Gastroesophageal sphincter (tissue), 4 donors: Measurements from ENCODE around the gene CFHR5. TPM values are rescaled to one million over a fixed set of nuclear protein-coding genes. Genes with fewer than 3 reads are reported as not detected.

Experiments
- ATAC-seq: fragments of 150-250 bp; one replicate; pipeline ENCODE4 v1.9.1; 2016; ENCODE audit warnings: mild to moderate bottlenecking, moderate library complexity
- H3K27ac ChIP-seq, 4 donors: fragments of 200-600 bp; sonication (generic) in 3 of 4; 1 replicate in 3 of 4; 2 replicates in 1 of 4; pipeline ENCODE4 v1.5.1; 2016 to 2019
- H3K27me3 ChIP-seq: fragments of 200-600 bp; sonication (generic); one replicate; pipeline ENCODE4 v1.5.1; 2019
- H3K36me3 ChIP-seq, 2 donors: fragments of 200-600 bp; sonication (generic); one replicate each; pipeline ENCODE4 v1.5.1; 2019; ENCODE audit warnings: control low read depth in 1 of 2
- H3K4me1 ChIP-seq, 3 donors: fragments of 200-600 bp; sonication (generic); 1 replicate in 2 of 3; 2 replicates in 1 of 3; pipeline ENCODE4 v1.5.1; 2016 to 2019; ENCODE audit warnings: control low read depth in 2 of 3
- H3K4me3 ChIP-seq, 2 donors: fragments of 200-600 bp; sonication (generic); one replicate each; pipeline ENCODE4 v1.5.1; 2019; ENCODE audit warnings: mild to moderate bottlenecking in 1 of 2, moderate library complexity in 1 of 2
- H3K9me3 ChIP-seq, 3 donors: fragments of 200-600 bp; sonication (generic); one replicate each; pipeline ENCODE4 v1.5.1; 2017 to 2019; ENCODE audit warnings: control low read depth in 2 of 3
- CTCF ChIP-seq, 4 experiments: fragments of 200-600 bp in 2 of 4; fragments of 450-650 bp in 2 of 4; sonication (generic) in 1 of 4; IDR thresholded peaks; one replicate each; pipeline ENCODE4 v1.5.1; 2017 to 2019; ENCODE audit warnings: antibody characterized with exemption in 4 of 4, mild to moderate bottlenecking in 2 of 4, moderate library complexity in 2 of 4
- EP300 ChIP-seq: sonication (generic); formaldehyde crosslinking; IDR thresholded peaks from one replicate; pipeline ENCODE4 v1.6.1; 2017; ENCODE audit warnings: antibody characterized with exemption, mild to moderate bottlenecking
- POLR2A ChIP-seq, 2 donors: fragments of 450-650 bp; IDR thresholded peaks; one replicate each; pipeline ENCODE4 v1.6.1; 2017; ENCODE audit warnings: antibody characterized with exemption in 2 of 2, mild to moderate bottlenecking in 2 of 2, moderate library complexity in 1 of 2
- POLR2AphosphoS5 ChIP-seq: sonication (generic); formaldehyde crosslinking; IDR thresholded peaks from one replicate; pipeline ENCODE4 v1.6.1; 2017; ENCODE audit warnings: antibody characterized with exemption
- WGBS, 2 donors: methylation state at CpG; one replicate each; pipeline ENCODE4 v1.1.5; 2018; ENCODE audit warnings: low coverage in 1 of 2; 5-methylcytosine and 5-hydroxymethylcytosine counted together
- total RNA-seq, 4 donors: library from RNA; depleted of rRNA; stranded (reverse); fragments of >200 nt; gene quantifications; one replicate each; pipeline ENCODE4 v1.1.0, GENCODE V29; 2016

Gene CFHR5
- total RNA-seq, 4 donors from 2014 or later = not detected

DNA sequence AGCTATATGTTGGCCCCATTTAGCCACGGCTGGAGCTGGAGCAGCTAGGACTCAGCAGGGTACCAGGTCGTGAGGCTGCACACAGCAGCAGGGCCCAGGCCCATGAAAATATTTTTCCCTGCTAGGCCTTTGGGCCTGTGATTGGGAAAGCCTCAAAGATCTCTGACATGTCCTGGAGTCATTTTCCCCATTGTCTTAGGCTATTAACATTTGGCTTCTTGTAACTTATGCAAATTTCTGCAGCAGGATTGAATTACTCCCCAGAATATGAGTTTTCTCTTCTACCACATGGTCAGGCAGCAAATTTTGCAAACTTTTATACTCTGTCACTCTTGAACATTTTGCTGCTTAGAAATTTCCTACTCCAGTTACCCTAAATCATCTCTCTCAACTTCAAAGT, 22.6 kb upstream of the CFHR5 start:
- H3K27ac ChIP-seq = no peak overlapping the region
- TF ChIP-seq POLR2AphosphoS5 (no peak), POLR2A (IDR thresholded peaks at IDR 0.05) (no peak), EP300 (no peak), CTCF (IDR thresholded peaks at IDR 0.05) (no peak)
- H3K27me3 ChIP-seq = no peaks in the 10 kb centered on the region
- no peak overlapping the region for H3K4me3 ChIP-seq
- no peaks in the 10 kb centered on the region for H3K4me1 ChIP-seq
- H3K36me3 ChIP-seq = no peaks in the 10 kb centered on the region
- no peak for ATAC-seq
- no peaks in the 10 kb centered on the region for H3K9me3 ChIP-seq
- WGBS, 2 donors = 50 to 75% methylated on average over 1 to 2 of the region's 2 CpGs

GRCh38 chr1:196955926-196956325, 21.4 kb upstream of the CFHR5 start:
- H3K36me3 ChIP-seq = no peaks in the 10 kb centered on the region
- no peaks in the 10 kb centered on the region for H3K27me3 ChIP-seq
- no peak for ATAC-seq
- no peaks in the 10 kb centered on the region for H3K9me3 ChIP-seq
- H3K27ac ChIP-seq = no peak overlapping the region
- no peak overlapping the region for H3K4me3 ChIP-seq
- WGBS, 2 donors = no CpG with 5 or more reads among the region's 1 CpG
- no peak for TF ChIP-seq CTCF (IDR thresholded peaks at IDR 0.05)
- no peak for TF ChIP-seq POLR2A (IDR thresholded peaks at IDR 0.05)
- no peak for TF ChIP-seq POLR2AphosphoS5
- TF ChIP-seq EP300 = no peak
- no peaks in the 10 kb centered on the region for H3K4me1 ChIP-seq

DNA sequence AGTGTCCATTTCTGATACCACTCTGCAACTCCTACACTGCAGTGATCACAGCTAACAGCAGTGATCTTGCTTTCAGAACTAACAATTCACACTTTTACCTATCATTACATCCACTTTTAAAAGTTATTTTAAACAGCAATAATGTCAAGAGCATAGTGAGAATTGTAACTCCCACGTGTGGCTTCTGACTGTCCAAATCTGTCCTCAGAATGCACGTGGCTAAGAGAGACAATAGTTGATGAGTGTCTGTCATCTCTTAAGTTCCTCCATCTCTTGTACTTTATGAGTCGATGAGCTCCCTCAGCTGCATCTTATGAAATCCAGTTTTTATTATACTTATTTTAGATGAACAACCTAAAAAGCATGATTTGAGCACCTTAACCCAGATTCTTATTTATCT, 16.5 kb upstream of the CFHR5 start:
- no peak for TF ChIP-seq CTCF (IDR thresholded peaks at IDR 0.05)
- no peak for TF ChIP-seq POLR2AphosphoS5
- TF ChIP-seq EP300 = no peak
- TF ChIP-seq POLR2A (IDR thresholded peaks at IDR 0.05) = no peak
- H3K36me3 ChIP-seq = no peaks in the 10 kb centered on the region
- no peak overlapping the region for H3K27ac ChIP-seq
- H3K27me3 ChIP-seq = no peaks in the 10 kb centered on the region
- WGBS, 2 donors = 56 to 76% methylated on average over 3 of the region's 3 CpGs
- H3K9me3 ChIP-seq = no peaks in the 10 kb centered on the region
- H3K4me3 ChIP-seq = no peak overlapping the region
- ATAC-seq = no peak
- H3K4me1 ChIP-seq = no peaks in the 10 kb centered on the region

- Histone ChIP-seq H3K27me3 (no peaks in the 10 kb centered on the region), H3K36me3 (no peaks in the 10 kb centered on the region), H3K4me3 (no peak overlapping the region), H3K27ac (no peak overlapping the region), H3K4me1 (no peaks in the 10 kb centered on the region), H3K9me3 (no peaks in the 10 kb centered on the region)
- 63 to 86% methylated on average over 1 of the region's 1 CpG for WGBS, 2 donors
- ATAC-seq = no peak
- TF ChIP-seq EP300 = no peak
- TF ChIP-seq POLR2AphosphoS5 = no peak
- no peak for TF ChIP-seq POLR2A (IDR thresholded peaks at IDR 0.05)
- no peak for TF ChIP-seq CTCF (IDR thresholded peaks at IDR 0.05)
These were observed 7.2 kb upstream of the CFHR5 start for GRCh38 chr1:196970182-196970581.

- Histone ChIP-seq H3K36me3 (no peaks in the 10 kb centered on the region), H3K27me3 (no peaks in the 10 kb centered on the region), H3K4me3 (no peak overlapping the region), H3K9me3 (no peaks in the 10 kb centered on the region), H3K4me1 (no peaks in the 10 kb centered on the region), H3K27ac (no peak overlapping the region)
- TF ChIP-seq CTCF (IDR thresholded peaks at IDR 0.05) = no peak
- no peak for TF ChIP-seq EP300
- TF ChIP-seq POLR2A (IDR thresholded peaks at IDR 0.05) = no peak
- TF ChIP-seq POLR2AphosphoS5 = no peak
- WGBS, 2 donors = 73 to 80% methylated on average over 2 to 4 of the region's 4 CpGs
- no peak for ATAC-seq
These were observed 1.1 kb upstream of the CFHR5 start for GRCh38 chr1:196976278-196976677.
